ENCODE results near the gene RNASEH2A.

Gene RNASEH2A

DNA sequence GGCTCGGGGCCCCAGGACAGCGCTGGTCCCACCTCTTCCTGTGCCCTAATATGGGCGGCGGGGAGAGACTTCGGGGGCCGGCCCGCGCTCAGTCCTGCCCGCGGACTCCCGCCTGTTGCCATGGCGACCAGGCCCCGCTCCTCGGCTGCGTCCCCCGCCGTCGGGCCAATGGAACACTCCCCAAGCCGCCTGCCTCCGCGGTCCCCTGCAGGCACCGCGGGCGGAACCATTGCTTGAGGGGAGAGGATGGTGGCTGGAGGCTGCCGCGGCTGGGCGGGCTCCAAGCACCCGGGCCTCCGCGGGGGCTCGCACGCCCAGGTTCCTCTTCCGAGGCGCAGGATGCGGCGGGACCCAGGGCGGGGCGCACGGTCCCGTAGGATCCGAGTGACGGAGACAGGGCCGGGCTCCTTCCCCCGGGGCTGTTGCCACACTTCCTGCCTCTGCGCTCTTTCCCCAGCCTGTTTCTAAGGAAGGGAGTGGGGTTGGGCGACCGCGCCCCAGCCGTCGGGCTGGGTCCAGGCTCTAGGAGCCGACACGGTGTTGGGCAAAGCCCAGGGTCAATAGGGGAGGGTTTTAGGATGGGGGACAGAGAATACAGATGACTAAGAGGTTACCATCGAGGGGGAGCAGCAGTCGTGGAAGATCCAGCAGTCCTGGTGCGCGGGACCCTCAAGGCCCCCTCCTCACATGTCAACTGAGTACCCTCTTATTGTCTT lies 16.3 kb upstream of the RNASEH2A start:
- TF ChIP-seq CTCF (conservative IDR thresholded peaks at IDR 0.05; ENCODE audit: low read depth, low read length) = no peak
- peak overlapping the region; percentile 100 for H3K4me3 ChIP-seq (ENCODE audit: low read depth, low read length)
- peak; percentile 99 for DNase-seq (ENCODE audit: low read depth)

- DNase-seq (ENCODE audit: low read depth) = peak; percentile 36
- no peak for TF ChIP-seq CTCF (conservative IDR thresholded peaks at IDR 0.05; ENCODE audit: low read depth, low read length)
- peak overlapping the region; percentile 100 for H3K4me3 ChIP-seq (ENCODE audit: low read depth, low read length)
Observed at GRCh38 chr19:12790628-12791344, 15.6 kb upstream of the RNASEH2A start.

GRCh38 chr19:12791345-12792050 lies 14.9 kb upstream of the RNASEH2A start, which contains the start of gene JUNB:
Gene JUNB, plus strand, starts transcription at chr19:12791486. Its CDS starts 286 bp downstream, at chr19:12791772.
- TF ChIP-seq CTCF (conservative IDR thresholded peaks at IDR 0.05; ENCODE audit: low read depth, low read length) = peak; percentile 17
- peak within 1 kb of the TSS; percentile 100 for H3K4me3 ChIP-seq (ENCODE audit: low read depth, low read length)
- peak; percentile 99 for DNase-seq (ENCODE audit: low read depth)

DNA sequence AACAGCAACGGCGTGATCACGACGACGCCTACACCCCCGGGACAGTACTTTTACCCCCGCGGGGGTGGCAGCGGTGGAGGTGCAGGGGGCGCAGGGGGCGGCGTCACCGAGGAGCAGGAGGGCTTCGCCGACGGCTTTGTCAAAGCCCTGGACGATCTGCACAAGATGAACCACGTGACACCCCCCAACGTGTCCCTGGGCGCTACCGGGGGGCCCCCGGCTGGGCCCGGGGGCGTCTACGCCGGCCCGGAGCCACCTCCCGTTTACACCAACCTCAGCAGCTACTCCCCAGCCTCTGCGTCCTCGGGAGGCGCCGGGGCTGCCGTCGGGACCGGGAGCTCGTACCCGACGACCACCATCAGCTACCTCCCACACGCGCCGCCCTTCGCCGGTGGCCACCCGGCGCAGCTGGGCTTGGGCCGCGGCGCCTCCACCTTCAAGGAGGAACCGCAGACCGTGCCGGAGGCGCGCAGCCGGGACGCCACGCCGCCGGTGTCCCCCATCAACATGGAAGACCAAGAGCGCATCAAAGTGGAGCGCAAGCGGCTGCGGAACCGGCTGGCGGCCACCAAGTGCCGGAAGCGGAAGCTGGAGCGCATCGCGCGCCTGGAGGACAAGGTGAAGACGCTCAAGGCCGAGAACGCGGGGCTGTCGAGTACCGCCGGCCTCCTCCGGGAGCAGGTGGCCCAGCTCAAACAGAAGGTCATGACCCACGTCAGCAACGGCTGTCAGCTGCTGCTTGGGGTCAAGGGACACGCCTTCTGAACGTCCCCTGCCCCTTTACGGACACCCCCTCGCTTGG lies 14.1 kb upstream of the RNASEH2A start:
- peak; percentile 59 for DNase-seq (ENCODE audit: low read depth)
- no peak for TF ChIP-seq CTCF (conservative IDR thresholded peaks at IDR 0.05; ENCODE audit: low read depth, low read length)
- H3K4me3 ChIP-seq (ENCODE audit: low read depth, low read length) = peak overlapping the region; percentile 100

DNA sequence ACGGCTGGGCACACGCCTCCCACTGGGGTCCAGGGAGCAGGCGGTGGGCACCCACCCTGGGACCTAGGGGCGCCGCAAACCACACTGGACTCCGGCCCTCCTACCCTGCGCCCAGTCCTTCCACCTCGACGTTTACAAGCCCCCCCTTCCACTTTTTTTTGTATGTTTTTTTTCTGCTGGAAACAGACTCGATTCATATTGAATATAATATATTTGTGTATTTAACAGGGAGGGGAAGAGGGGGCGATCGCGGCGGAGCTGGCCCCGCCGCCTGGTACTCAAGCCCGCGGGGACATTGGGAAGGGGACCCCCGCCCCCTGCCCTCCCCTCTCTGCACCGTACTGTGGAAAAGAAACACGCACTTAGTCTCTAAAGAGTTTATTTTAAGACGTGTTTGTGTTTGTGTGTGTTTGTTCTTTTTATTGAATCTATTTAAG lies 13.5 kb upstream of the RNASEH2A start:
- TF ChIP-seq CTCF (conservative IDR thresholded peaks at IDR 0.05; ENCODE audit: low read depth, low read length) = no peak
- no peak for DNase-seq (ENCODE audit: low read depth)
- H3K4me3 ChIP-seq (ENCODE audit: low read depth, low read length) = peak overlapping the region; percentile 100
